Cardiac septum (tissue), 1 donor: ENCODE data around the gene AGBL1. TPM values are rescaled to one million over a fixed set of nuclear protein-coding genes. Genes with fewer than 3 reads are reported as not detected.

Source experiments
- DNase-seq: peaks from one replicate; pipeline ENCODE4 v3.0.0-alpha.2; 2020; ENCODE audit warnings: low spot score
- intact Hi-C: fragments of 100-400 bp; cut with DNase I; formaldehyde crosslinking; loops from one replicate; pipeline ENCODE4 v1.14.0; 2022
- total RNA-seq: library from RNA; stranded (reverse); fragmentation: NEBNext Ultra II Directional; extraction: Animal tissue kit (Norgen Biotek cat#: 25700); gene quantifications from one replicate; pipeline ENCODE4 v1.2.1, GENCODE V29; 2021
- donor health status: DM: no; HTN: no; CAD: no.

AGBL1 gene
- total RNA-seq, 1 donor from 2014 or later = 0.19 TPM

DNA sequence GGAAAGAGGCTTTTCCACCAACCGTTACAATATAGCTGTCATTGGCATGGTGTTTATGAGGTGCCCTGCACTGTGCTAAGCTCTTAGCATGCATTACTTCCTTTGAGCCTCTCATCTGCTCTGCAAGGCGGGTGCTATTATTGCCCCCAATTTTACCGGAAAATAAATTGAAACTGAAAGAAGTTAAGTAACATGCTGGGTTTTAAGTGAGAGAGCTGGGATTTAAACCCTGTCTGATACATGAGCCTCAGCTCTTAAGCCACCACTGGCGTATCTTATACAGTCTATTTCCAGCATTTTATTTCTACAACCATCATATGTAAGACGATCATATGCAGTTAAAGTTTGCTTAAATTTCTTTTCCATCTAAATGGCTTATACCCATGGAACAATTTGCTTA lies 81.6 kb downstream of the AGBL1 start:
- no peak for DNase-seq
- intact Hi-C loops = no loop called here

GRCh38 chr15:86162172-86162591 lies 82.5 kb downstream of the AGBL1 start:
- intact Hi-C loops = no loop called here
- DNase-seq = no peak

DNA sequence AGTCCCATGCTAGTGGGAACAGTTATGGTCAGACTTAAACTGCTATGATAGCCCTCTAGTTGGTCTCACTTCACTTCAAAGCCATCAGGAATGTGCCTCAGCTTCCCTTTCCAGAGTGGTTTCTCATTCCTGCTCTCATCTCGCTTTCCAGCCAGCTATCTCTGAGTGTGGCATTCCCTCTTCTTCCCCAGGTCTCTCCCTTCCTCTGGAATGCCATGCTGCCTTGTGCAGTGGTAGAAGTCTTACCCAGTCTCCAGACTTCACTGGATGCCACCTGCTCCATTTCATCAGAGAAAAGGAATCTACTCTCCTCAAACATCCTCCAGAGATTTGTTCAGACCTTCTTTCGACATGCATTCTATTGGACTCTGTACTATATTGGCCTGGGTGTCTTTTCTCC lies 83.0 kb downstream of the AGBL1 start:
- no peak for DNase-seq
- intact Hi-C loops = no loop called here

- intact Hi-C loops = no loop called here
- DNase-seq = no peak
These were observed 84.1 kb downstream of the AGBL1 start for GRCh38 chr15:86163816-86164215.

GRCh38 chr15:86164232-86164898 lies 84.7 kb downstream of the AGBL1 start:
- no peak for DNase-seq
- intact Hi-C loops = no loop called here

- intact Hi-C loops = no loop called here
These were observed 85.9 kb downstream of the AGBL1 start for GRCh38 chr15:86165265-86166211.

DNA sequence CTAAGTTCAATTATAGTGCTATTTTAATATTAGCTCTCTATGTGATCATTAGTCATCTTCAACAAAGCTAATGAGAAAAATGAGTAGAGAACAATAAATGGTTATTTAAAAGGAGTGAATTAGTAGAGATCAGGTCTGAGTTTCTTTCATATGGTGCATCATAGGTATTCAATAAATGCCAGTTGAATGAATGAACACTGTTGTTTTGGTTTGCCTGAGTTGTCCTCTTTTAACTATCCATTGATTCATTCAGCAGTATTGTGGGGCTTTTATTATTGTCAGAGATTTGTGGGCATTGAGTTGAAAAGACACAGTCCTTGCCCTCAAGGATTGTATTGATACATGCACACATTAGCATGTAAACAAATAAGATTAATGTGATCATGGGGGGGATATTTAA lies 88.2 kb downstream of the AGBL1 start:
- no peak for DNase-seq
- intact Hi-C loops = no loop called here

More at GRCh38 chr15:86165265-86166211, 85.9 kb downstream of the AGBL1 start:
- no peak for DNase-seq

GRCh38 chr15:86178845-86179244 lies 99.2 kb downstream of the AGBL1 start:
- DNase-seq = no peak

GRCh38 chr15:86183596-86184491 lies 104.2 kb downstream of the AGBL1 start:
- intact Hi-C loops = no loop called here
- no peak for DNase-seq

More at GRCh38 chr15:86178845-86179244, 99.2 kb downstream of the AGBL1 start:
- intact Hi-C loops = no loop called here

DNA sequence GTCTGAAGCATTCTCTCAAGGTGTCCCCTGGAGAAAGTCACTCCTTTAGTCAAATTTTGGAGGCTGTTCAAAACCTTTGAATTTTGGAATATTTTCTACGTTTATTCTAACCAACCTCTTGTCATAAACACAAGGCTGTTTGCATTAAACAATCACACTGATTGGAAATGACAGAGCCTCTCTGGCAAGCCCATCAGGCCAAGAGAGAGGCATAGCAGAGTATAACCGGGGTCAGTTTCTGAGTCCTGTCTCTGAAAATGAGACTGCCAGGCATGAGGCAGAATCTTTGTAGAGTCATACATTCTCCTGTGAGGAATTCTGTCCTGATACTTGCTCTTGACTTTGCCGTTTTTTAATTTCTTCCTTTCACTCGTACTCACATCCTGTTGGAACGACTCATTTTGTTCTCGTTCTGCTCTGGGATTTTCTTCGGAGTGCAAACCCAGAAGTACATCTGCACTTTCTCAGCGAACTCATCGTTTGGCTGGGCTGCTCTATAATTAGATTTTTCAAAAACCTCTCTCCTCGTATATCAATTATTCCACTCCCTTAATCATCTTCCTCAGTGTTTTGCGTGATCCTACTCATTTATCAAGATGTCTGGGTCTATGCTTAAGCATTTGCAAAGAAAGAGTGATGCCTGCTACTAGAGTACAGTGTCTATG lies 114.2 kb downstream of the AGBL1 start:
- DNase-seq = no peak
- intact Hi-C loops = no loop called here

- no peak for DNase-seq
- intact Hi-C loops = no loop called here
These were observed 118.1 kb downstream of the AGBL1 start for GRCh38 chr15:86197770-86198169.

DNA sequence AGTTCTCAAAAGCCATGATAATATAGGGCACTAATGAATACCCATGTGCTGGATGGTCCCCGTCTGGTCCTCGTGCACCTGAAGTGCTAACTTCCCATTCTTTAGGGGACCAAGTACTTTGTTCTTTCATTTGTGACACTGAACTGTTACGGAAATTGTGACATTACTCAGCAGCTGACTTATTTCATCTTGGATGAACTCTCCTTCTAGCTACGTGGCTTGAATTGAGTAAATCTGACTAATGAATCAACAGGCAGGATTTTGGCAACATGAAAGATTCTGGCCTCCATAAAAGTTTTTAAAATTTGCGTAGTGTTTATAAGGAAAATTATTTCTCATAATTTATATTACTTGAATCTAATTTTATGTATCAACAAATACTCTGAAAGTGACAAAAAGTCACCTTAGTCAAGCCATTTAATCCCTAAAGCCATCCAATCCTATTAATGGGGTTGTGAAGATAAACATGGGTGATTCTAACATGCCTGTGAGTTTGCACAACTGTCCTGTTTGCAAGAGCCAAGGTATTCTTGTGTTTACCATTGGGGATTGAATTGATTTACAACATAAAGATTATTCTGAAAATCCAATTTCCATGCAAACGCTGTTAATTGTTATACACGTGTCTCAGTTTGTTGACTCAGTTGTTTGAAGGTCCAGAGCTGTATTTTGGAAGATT lies 119.9 kb downstream of the AGBL1 start:
- intact Hi-C loops = no loop called here
- DNase-seq = no peak

- intact Hi-C loops = no loop called here
- no peak for DNase-seq
These were observed 121.8 kb downstream of the AGBL1 start for GRCh38 chr15:86201313-86202008.

DNA sequence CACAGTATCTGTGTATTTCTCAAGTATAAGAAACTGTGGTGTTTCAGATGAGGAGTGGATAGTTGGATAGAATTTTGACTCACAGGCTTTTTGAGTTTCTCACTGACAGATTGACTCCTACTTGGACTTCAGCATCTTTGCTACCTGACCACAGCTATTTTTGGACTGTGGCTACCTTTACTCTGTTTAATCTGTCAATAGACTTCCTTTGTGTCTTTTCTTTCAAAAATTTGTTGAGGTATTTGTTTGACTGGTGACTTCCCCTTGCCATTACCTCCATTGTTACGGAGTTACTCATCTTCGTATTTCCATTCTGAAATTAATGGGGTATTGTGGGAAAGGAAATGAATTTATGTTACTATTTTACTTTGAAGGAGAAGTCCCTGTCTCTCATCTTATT lies 123.8 kb downstream of the AGBL1 start:
- intact Hi-C loops = no loop called here
- no peak for DNase-seq

DNA sequence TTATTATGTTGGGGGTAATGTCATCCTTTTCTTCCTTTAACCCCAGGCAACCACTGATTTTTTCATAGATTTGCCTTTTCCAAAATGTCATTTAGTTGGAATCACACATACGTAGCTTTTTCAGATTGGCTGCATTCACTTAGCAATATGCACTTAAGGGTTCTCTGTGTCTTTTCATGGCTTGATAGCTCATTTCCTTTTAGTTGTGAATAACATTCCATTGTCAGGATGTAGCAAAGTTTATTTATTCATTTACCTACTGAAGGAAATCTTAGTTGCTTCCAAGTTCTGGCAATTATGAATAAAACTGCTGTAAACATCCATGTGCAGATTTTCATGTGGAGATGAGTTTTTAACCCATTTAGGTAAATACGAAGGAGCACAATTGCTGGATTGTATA lies 125.4 kb downstream of the AGBL1 start:
- intact Hi-C loops = no loop called here
- DNase-seq = no peak

- intact Hi-C loops = no loop called here
These were observed 133.7 kb downstream of the AGBL1 start for GRCh38 chr15:86213420-86213819.

GRCh38 chr15:86213888-86214287 lies 134.2 kb downstream of the AGBL1 start:
- intact Hi-C loops = no loop called here
- DNase-seq = no peak

More at GRCh38 chr15:86213420-86213819, 133.7 kb downstream of the AGBL1 start:
- DNase-seq = no peak

DNA sequence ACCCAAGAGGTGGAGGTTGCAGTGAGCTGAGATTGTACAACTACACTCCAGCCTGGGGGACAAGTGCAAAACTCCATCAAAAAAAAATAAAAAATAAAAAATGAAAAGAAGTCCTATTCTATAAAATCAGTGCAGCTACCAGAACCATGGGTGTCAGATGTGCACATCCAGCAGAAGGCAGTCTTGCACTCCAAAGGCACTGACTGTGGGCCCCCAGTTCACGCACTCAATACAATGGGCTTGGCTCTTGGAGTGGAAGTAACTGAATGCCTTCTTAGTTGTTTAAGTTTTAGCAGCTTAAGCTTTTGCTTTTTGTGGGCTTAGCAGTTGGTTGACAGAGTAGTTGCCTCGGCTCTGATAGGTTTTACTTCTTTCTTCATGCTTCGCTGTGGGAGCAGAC lies 141.4 kb downstream of the AGBL1 start:
- DNase-seq = no peak
- intact Hi-C loops = no loop called here
